Activated CD8-positive, alpha-beta T cell treated with anti-CD3 and anti-CD28 coated beads, Interleukin-2, amount 10 ng/mL, durations not matched to agents 7 days and 5 days (primary cell): ENCODE data around the gene SCNN1A. TPM values are rescaled to one million over a fixed set of nuclear protein-coding genes. Genes with fewer than 3 reads are reported as not detected.

ENCODE experiments used
- ATAC-seq: fragments of 150-1000 bp; cut with Tn5 transposase; one replicate; pipeline ENCODE4 v1.10.0; 2021; ENCODE audit warnings: moderate library complexity
- CTCF ChIA-PET: fragments of 350-600 bp; sonication (Branson Sonifier 250); formaldehyde crosslinking; loops from one replicate; lab custom pipeline; 2021; ENCODE audit warnings: antibody characterized with exemption; lab: Charles Lee
- POLR2A ChIA-PET: fragments of 350-600 bp; sonication (Branson Sonifier 250); formaldehyde crosslinking; loops from one replicate; lab custom pipeline; 2021; ENCODE audit warnings: antibody characterized with exemption; lab: Charles Lee
- DNase-seq: peaks from one replicate; pipeline ENCODE4 v3.0.0-alpha.2; 2020
- H3K27ac Mint-ChIP-seq: one replicate; pipeline ENCODE4 v1.8.0; 2021; ENCODE audit warnings: mild to moderate bottlenecking, mixed read lengths
- H3K27me3 Mint-ChIP-seq: one replicate; pipeline ENCODE4 v1.8.0; 2021; ENCODE audit warnings: low read depth, mixed read lengths
- H3K36me3 Mint-ChIP-seq: one replicate; pipeline ENCODE4 v1.8.0; 2021; ENCODE audit warnings: low read depth, mixed read lengths
- H3K4me1 Mint-ChIP-seq: one replicate; pipeline ENCODE4 v1.8.0; 2021; ENCODE audit warnings: low read depth, mixed read lengths
- H3K4me3 Mint-ChIP-seq: one replicate; pipeline ENCODE4 v1.8.0; 2021; ENCODE audit warnings: mild to moderate bottlenecking, mixed read lengths
- H3K9me3 Mint-ChIP-seq: one replicate; pipeline ENCODE4 v1.8.0; 2022; ENCODE audit warnings: mixed read lengths; ENCODE audit not compliant: insufficient read depth
- total RNA-seq, 2 experiments: library from RNA; stranded (reverse); gene quantifications; one replicate each; pipeline ENCODE4 v1.2.3, GENCODE V29; 2021

Gene SCNN1A
- total RNA-seq, 2 experiments from 2014 or later = 0.47 to 1.5 TPM

DNA sequence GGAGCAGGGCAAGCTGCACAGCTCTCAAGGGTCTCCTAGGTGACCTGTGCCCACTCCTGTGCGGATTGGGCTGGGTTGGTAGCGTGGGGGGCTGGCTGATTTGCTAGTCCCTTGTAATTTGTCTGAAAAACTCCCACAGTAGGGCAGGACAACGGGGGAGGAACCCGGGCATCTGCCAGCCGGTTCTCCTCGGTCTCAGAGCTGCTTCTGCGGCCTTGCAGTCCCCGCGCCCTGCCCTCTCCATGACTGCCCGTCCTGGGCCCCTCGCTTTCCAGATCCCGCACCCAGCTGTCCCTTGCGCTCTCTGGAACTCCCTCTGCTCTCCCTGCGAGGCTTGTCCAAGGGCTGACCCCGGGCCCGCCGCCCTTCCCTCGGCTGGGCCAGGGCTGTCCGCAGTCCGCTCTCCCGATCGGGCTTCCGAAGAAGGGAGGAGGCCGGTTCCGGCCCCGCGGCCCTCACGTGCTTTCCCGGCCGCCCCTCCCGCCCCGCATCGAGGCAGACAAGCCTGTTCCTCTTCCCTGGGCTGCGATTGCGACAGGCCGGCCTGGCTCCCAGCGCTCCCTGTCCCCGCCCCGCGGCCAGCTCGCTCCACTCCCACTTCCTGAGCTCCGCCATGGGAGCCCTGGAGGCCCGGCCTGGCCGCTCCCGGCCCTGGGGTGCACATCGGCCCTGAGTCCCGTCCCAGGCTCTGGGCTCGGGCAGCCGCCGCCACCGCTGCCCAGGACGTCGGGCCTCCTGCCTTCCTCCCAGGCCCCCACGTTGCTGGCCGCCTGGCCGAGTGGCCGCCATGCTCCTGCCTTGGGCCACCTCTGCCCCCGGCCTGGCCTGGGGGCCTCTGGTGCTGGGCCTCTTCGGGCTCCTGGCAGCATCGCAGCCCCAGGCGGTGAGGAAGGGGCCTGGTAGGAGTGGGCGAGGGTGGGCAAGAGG is 8.5 kb upstream of the SCNN1A start, which contains the start of gene LTBR:
LTBR (plus strand) TSS at position 591 of the 927 bp plus-strand sequence; CDS start at position 788, 197 bp downstream.
- H3K27ac Mint-ChIP-seq = no peak within 1 kb of the TSS
- H3K4me3 Mint-ChIP-seq = no peak within 1 kb of the TSS
- CTCF ChIA-PET = interaction anchor here (1.6 kb wide), 1 partner anchor 16 kb away, joined by 5 read pairs; no protein-coding TSS in a partner anchor
- peaks cover 35% of the 10 kb centered on the region for H3K27me3 Mint-ChIP-seq
- H3K9me3 Mint-ChIP-seq = no peaks in the 10 kb centered on the region
- ATAC-seq (peak; percentile 48), DNase-seq (no peak)
- no peaks in the 10 kb centered on the region for H3K36me3 Mint-ChIP-seq
- H3K4me1 Mint-ChIP-seq = no peaks in the 10 kb centered on the region
- POLR2A ChIA-PET = no interaction called here

DNA sequence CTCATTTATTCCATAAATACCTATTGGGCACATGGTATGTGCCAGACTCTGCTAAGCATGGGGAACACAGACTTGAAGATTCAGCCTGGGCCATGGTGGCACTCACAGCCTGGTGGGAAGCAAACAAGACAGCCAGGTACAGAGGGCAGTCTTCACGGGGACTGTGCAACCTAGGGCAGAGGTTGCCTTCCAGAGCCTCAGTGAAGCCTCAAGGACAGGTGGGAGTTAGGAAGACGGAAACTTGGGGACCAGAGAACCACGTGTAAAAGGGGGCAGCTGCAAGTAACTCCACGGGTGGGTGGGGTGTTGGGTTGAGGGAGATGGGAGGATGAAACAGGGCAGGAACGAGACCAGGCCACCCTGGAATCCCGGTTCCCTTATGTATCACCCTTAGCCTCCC is 7.6 kb upstream of the SCNN1A start:
- Mint-ChIP-seq H3K27me3 (peaks cover 32% of the 10 kb centered on the region), H3K9me3 (no peaks in the 10 kb centered on the region), H3K27ac (no peak overlapping the region), H3K4me1 (peaks cover 4% of the 10 kb centered on the region), H3K36me3 (no peaks in the 10 kb centered on the region), H3K4me3 (no peak overlapping the region)
- ChIA-PET CTCF (interaction anchor here (1.6 to 1.9 kb wide), 2 partner anchors 13 to 15 kb away, joined by 4 to 5 read pairs; no protein-coding TSS in a partner anchor), POLR2A (no interaction called here)
- DNase-seq (no peak), ATAC-seq (no peak)

- ATAC-seq (no peak), DNase-seq (no peak)
- Mint-ChIP-seq H3K4me1 (peaks cover 8% of the 10 kb centered on the region), H3K27me3 (peaks cover 29% of the 10 kb centered on the region), H3K4me3 (no peak overlapping the region), H3K9me3 (no peaks in the 10 kb centered on the region), H3K36me3 (no peaks in the 10 kb centered on the region), H3K27ac (no peak overlapping the region)
- ChIA-PET CTCF (interaction anchor here (1.9 kb wide), 1 partner anchor 14 kb away, joined by 4 read pairs; no protein-coding TSS in a partner anchor), POLR2A (no interaction called here)
These were observed 7.0 kb upstream of the SCNN1A start for GRCh38 chr12:6382371-6382770.

GRCh38 chr12:6380141-6381121 is 5.1 kb upstream of the SCNN1A start:
- DNase-seq = no peak
- Mint-ChIP-seq H3K9me3 (no peaks in the 10 kb centered on the region), H3K27me3 (peaks cover 29% of the 10 kb centered on the region), H3K4me3 (no peak overlapping the region), H3K27ac (no peak overlapping the region), H3K36me3 (no peaks in the 10 kb centered on the region), H3K4me1 (peaks cover 28% of the 10 kb centered on the region)
- POLR2A ChIA-PET = no interaction called here
- ATAC-seq = no peak
- CTCF ChIA-PET = interaction anchor here (0.8 kb wide), 1 partner anchor 43 kb away, joined by 3 read pairs; no protein-coding TSS in a partner anchor

- DNase-seq (no peak), ATAC-seq (no peak)
- POLR2A ChIA-PET = no interaction called here
- Mint-ChIP-seq H3K9me3 (no peaks in the 10 kb centered on the region), H3K4me3 (no peak overlapping the region), H3K4me1 (peaks cover 30% of the 10 kb centered on the region), H3K27me3 (peaks cover 27% of the 10 kb centered on the region), H3K27ac (no peak overlapping the region), H3K36me3 (no peaks in the 10 kb centered on the region)
- CTCF ChIA-PET = interaction anchor here (1.2 to 1.9 kb wide), 2 partner anchors 11 to 14 kb away, joined by 3 to 4 read pairs; no protein-coding TSS in a partner anchor
These were observed 3.5 kb upstream of the SCNN1A start for GRCh38 chr12:6378709-6379472.

DNA sequence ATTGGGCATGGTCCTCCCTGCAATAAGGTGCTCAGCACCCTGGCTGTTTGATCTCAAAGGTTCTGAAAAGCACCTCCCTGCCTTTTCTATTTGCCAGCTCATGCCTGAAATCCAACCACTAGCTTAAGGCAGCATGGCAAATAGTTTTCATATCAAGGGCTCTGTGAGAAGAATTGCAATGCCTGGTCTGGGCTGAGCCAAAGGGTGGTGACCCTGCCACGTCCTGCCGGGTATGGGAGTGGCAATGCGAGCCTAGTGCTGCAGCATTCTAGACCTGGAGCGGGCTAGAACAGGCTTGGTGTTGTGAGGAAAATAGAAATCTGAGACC is 2.3 kb upstream of the SCNN1A start:
- no peaks in the 10 kb centered on the region for H3K36me3 Mint-ChIP-seq
- peak overlapping the region; percentile 51 for H3K4me3 Mint-ChIP-seq
- DNase-seq (no peak), ATAC-seq (no peak)
- ChIA-PET CTCF (interaction anchor here (1.4 to 1.9 kb wide), 2 partner anchors 10 kb away, joined by 3 to 4 read pairs; no protein-coding TSS in a partner anchor), POLR2A (no interaction called here)
- H3K9me3 Mint-ChIP-seq = no peaks in the 10 kb centered on the region
- H3K27ac Mint-ChIP-seq = peak overlapping the region; percentile 84
- peaks cover 36% of the 10 kb centered on the region for H3K4me1 Mint-ChIP-seq
- H3K27me3 Mint-ChIP-seq = peaks cover 20% of the 10 kb centered on the region

- Mint-ChIP-seq H3K4me1 (peaks cover 42% of the 10 kb centered on the region), H3K9me3 (no peaks in the 10 kb centered on the region), H3K36me3 (no peaks in the 10 kb centered on the region), H3K27me3 (peaks cover 17% of the 10 kb centered on the region), H3K27ac (peak overlapping the region; percentile 84), H3K4me3 (peak overlapping the region; percentile 51)
- DNase-seq (peak; percentile 55), ATAC-seq (peak; percentile 73)
- CTCF ChIA-PET = interaction anchor here (0.7 to 1.9 kb wide), 3 partner anchors 9 to 15 kb away, joined by 3 to 4 read pairs (median 3); no protein-coding TSS in a partner anchor
- POLR2A ChIA-PET = no interaction called here
These were observed 1.7 kb upstream of the SCNN1A start for GRCh38 chr12:6376870-6377666.

- Mint-ChIP-seq H3K4me1 (peaks cover 43% of the 10 kb centered on the region), H3K27me3 (peaks cover 10% of the 10 kb centered on the region), H3K9me3 (no peaks in the 10 kb centered on the region), H3K36me3 (no peaks in the 10 kb centered on the region), H3K4me3 (peak overlapping the region; percentile 51), H3K27ac (peak overlapping the region; percentile 84)
- POLR2A ChIA-PET = no interaction called here
- CTCF ChIA-PET = no interaction called here
- DNase-seq (no peak), ATAC-seq (peak; percentile 62)
These were observed 911 bp upstream of the SCNN1A start for GRCh38 chr12:6376079-6376869.

DNA sequence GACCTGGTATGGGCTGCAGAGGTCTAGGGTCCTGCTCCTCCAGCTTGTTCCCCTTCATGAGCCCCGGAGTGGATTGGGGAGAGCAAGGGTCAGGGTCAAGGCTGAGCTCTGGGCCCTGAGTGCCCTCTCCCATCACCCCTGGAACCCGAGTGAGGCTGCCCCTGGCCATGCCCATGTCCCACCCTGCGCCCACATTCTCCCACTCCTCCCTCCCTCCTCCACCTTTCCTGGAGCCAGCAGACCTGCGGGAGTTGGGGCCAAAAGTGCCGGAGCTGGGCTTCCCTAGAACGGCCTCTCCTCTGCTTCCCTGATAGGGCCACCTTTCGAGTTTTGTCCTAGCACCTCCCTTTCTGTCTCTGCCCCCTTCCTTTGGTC is 590 bp downstream of the SCNN1A start:
- Mint-ChIP-seq H3K4me1 (peaks cover 50% of the 10 kb centered on the region), H3K9me3 (no peaks in the 10 kb centered on the region), H3K27me3 (peaks cover 2% of the 10 kb centered on the region), H3K4me3 (no peak overlapping the region), H3K36me3 (no peaks in the 10 kb centered on the region), H3K27ac (peak overlapping the region; percentile 3)
- ChIA-PET POLR2A (interaction anchor here (0.5 to 0.8 kb wide), 3 partner anchors 11 to 35 kb away, joined by 3 to 4 read pairs (median 3); no protein-coding TSS in a partner anchor), CTCF (interaction anchor here (0.7 to 1.4 kb wide), 5 partner anchors 9 to 91 kb away, joined by 3 to 5 read pairs (median 3); no protein-coding TSS in a partner anchor)
- no peak for ATAC-seq
- DNase-seq = no peak
